ENCODE results near the gene CNKSR1. TPM values are rescaled to one million over a fixed set of nuclear protein-coding genes. Genes with fewer than 3 reads are reported as not detected.

CNKSR1 gene
- total and polyA plus RNA-seq, 2 of the 13 experiments (the other 11 are each of a cell fraction or from before 2014, with no cell fraction given), result 3.4 to 8.9 TPM

- TF ChIP-seq ZNF709 (CRISPR knock-in tag; IDR thresholded peaks at IDR 0.05), result peak; percentile 58; the same call in 1 of the 2 replicates
- TF ChIP-seq MED1 (CRISPR knock-in tag; IDR thresholded peaks at IDR 0.05), result peak; percentile 77
- TF ChIP-seq ZBTB4 (CRISPR knock-in tag; IDR thresholded peaks at IDR 0.05; ENCODE audit: borderline replicate concordance), result no peak
- no peak for TF ChIP-seq PRMT3 (CRISPR knock-in tag; IDR thresholded peaks at IDR 0.05; ENCODE audit: borderline replicate concordance, low read depth)
- no peak for TF ChIP-seq ZNF75D (CRISPR knock-in tag; IDR thresholded peaks at IDR 0.05; ENCODE audit: borderline replicate concordance)
- peak; percentile 70; the same call in 1 of the 2 replicates for TF ChIP-seq ZNF724P (CRISPR knock-in tag; IDR thresholded peaks at IDR 0.05; ENCODE audit: borderline replicate concordance)
- TF ChIP-seq HNF4G (IDR thresholded peaks at IDR 0.05; ENCODE audit: borderline replicate concordance, low read depth, low read length), result peak; percentile 46; the same call in 1 of the 2 replicates
- TF ChIP-seq HNF4G (CRISPR knock-in tag; IDR thresholded peaks at IDR 0.05; ENCODE audit: borderline replicate concordance, low read depth), result no peak
- TF ChIP-seq MATR3 (CRISPR knock-in tag; IDR thresholded peaks at IDR 0.05), result no peak
- peak; percentile 47 for TF ChIP-seq FOXP4 (CRISPR knock-in tag; IDR thresholded peaks at IDR 0.05)
- TF ChIP-seq NR2C2 (CRISPR knock-in tag; IDR thresholded peaks at IDR 0.05; ENCODE audit: borderline replicate concordance), result peak; percentile 97
- peak; percentile 73; the same call in 1 of the 2 replicates for TF ChIP-seq NFKBIZ (CRISPR knock-in tag; IDR thresholded peaks at IDR 0.05)
- TF ChIP-seq ZNF331 (CRISPR knock-in tag; IDR thresholded peaks at IDR 0.05), result peak; percentile 55; the same call in 1 of the 2 replicates
- no peak for TF ChIP-seq KLF9 (CRISPR knock-in tag; IDR thresholded peaks at IDR 0.05; ENCODE audit: low read depth)
- TF ChIP-seq PHB2 (IDR thresholded peaks at IDR 0.05; ENCODE audit: partially characterized antibody), result no peak
- no peak for TF ChIP-seq ZNF841 (CRISPR knock-in tag; IDR thresholded peaks at IDR 0.05; ENCODE audit: borderline replicate concordance)
- TF ChIP-seq ZNF3 (CRISPR knock-in tag; IDR thresholded peaks at IDR 0.05), result peak; percentile 40; the same call in 1 of the 2 replicates
- TF ChIP-seq ZNF883 (CRISPR knock-in tag; IDR thresholded peaks at IDR 0.05; ENCODE audit: not compliant biosample characterization), result peak; percentile 77
- no peak for TF ChIP-seq ZNF446 (CRISPR knock-in tag; IDR thresholded peaks at IDR 0.05)
- peak; percentile 100 for TF ChIP-seq ATF7 (IDR thresholded peaks at IDR 0.05)
- TF ChIP-seq ATF7 (CRISPR knock-in tag; IDR thresholded peaks at IDR 0.05), result peak; percentile 99
- peak; percentile 70; the same call in 1 of the 2 replicates for TF ChIP-seq MYPOP (CRISPR knock-in tag; IDR thresholded peaks at IDR 0.05)
- TF ChIP-seq ZNF207 (IDR thresholded peaks at IDR 0.05; ENCODE audit: borderline replicate concordance), result no peak
- peak; percentile 95 for TF ChIP-seq POGZ (CRISPR knock-in tag; IDR thresholded peaks at IDR 0.05)
- peak; percentile 85 for TF ChIP-seq KMT2B (CRISPR knock-in tag; IDR thresholded peaks at IDR 0.05)
Measured at GRCh38 chr1:26169669-26170471, 7.4 kb upstream of the CNKSR1 start, which contains the start of gene ZNF593 (continued).

All from HepG2 (cell line).